ENCODE data around the gene NCOA6. TPM values are rescaled to one million over a fixed set of nuclear protein-coding genes. Genes with fewer than 3 reads are reported as not detected.

NCOA6 gene
- total RNA-seq, 1 donor from 2014 or later: 15.5 TPM

DNA sequence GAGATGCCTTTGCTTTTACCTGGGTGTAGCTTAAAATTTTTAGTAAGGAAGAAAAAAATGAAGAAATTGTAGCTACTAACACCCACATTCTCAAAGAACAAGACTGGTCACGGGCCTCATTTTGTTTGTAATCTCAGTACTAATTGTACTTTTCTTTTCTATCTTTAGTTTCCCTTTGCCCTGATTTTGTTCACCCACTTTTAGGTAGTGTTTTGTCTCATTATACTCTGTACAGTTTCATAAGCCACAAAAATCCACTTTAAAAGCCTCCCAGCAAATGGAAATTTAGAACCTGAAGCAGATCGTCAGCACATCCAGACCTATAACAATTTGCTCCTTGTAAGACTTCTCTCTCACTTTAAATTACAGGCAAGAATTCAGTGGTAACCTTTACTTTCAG is 78.0 kb downstream of the NCOA6 start:
- H3K4me3 ChIP-seq (ENCODE audit: low read depth, low read length): no peak overlapping the region
- TF ChIP-seq CTCF (conservative IDR thresholded peaks at IDR 0.05; ENCODE audit: low read depth, low read length): no peak
- no peak for DNase-seq (ENCODE audit: low read depth)

- DNase-seq (ENCODE audit: low read depth): no peak
- H3K4me3 ChIP-seq (ENCODE audit: low read depth, low read length): no peak overlapping the region
- no peak for TF ChIP-seq CTCF (conservative IDR thresholded peaks at IDR 0.05; ENCODE audit: low read depth, low read length)
These were observed 78.8 kb downstream of the NCOA6 start for GRCh38 chr20:34746674-34747073.

GRCh38 chr20:34744847-34745246 is 80.6 kb downstream of the NCOA6 start:
- DNase-seq (ENCODE audit: low read depth): no peak
- TF ChIP-seq CTCF (conservative IDR thresholded peaks at IDR 0.05; ENCODE audit: low read depth, low read length): no peak
- H3K4me3 ChIP-seq (ENCODE audit: low read depth, low read length): no peak overlapping the region

DNA sequence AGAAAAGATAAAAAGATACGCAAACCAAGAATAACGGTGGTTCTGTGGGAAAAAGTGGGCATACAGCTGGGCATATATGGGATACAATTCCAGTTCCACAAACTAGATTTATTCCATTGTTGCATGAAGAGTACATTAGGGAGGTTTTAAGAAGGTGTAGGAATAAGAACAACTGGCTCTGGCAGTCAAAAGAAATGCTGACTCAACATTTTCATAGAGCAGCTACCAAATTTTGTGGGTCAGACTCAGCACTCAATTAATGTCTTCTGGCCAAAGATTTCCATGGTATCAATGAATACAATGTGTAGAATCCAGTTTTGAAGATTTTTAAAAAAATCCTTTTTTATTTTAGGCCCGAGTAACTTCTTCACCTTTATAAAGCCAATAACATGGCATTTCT is 81.1 kb downstream of the NCOA6 start:
- DNase-seq (ENCODE audit: low read depth): no peak
- no peak overlapping the region for H3K4me3 ChIP-seq (ENCODE audit: low read depth, low read length)
- TF ChIP-seq CTCF (conservative IDR thresholded peaks at IDR 0.05; ENCODE audit: low read depth, low read length): no peak

DNA sequence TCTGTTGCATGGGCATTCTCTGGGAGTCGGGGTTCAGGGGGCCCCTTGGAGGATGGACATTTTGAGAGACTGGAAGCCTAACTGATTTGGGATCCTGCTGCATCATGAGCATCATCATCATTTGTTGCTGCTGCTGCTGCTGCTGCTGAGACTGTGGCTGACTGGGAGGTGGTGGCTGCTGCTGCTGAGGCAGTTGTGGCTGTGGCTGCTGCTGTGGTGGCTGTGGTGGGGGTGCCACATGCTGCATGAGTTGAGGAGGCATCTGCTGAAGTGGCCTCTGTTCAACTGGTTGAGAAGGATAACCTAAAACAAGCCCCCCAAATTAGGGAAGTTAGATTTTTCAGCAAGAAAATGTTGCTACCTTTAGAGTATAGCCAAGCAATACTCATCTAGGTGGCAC is 82.4 kb downstream of the NCOA6 start:
- H3K4me3 ChIP-seq (ENCODE audit: low read depth, low read length): no peak overlapping the region
- TF ChIP-seq CTCF (conservative IDR thresholded peaks at IDR 0.05; ENCODE audit: low read depth, low read length): no peak
- no peak for DNase-seq (ENCODE audit: low read depth)

- no peak for DNase-seq (ENCODE audit: low read depth)
- TF ChIP-seq CTCF (conservative IDR thresholded peaks at IDR 0.05; ENCODE audit: low read depth, low read length): no peak
- no peak overlapping the region for H3K4me3 ChIP-seq (ENCODE audit: low read depth, low read length)
These were observed 89.2 kb downstream of the NCOA6 start for GRCh38 chr20:34736106-34736735.

GRCh38 chr20:34732523-34732922 is 92.9 kb downstream of the NCOA6 start:
- no peak for TF ChIP-seq CTCF (conservative IDR thresholded peaks at IDR 0.05; ENCODE audit: low read depth, low read length)

More at GRCh38 chr20:34732523-34732922, 92.9 kb downstream of the NCOA6 start:
- no peak for DNase-seq (ENCODE audit: low read depth)
- H3K4me3 ChIP-seq (ENCODE audit: low read depth, low read length): no peak overlapping the region
